ENCODE results near the gene PDLIM7.

The PDLIM7 gene

DNA sequence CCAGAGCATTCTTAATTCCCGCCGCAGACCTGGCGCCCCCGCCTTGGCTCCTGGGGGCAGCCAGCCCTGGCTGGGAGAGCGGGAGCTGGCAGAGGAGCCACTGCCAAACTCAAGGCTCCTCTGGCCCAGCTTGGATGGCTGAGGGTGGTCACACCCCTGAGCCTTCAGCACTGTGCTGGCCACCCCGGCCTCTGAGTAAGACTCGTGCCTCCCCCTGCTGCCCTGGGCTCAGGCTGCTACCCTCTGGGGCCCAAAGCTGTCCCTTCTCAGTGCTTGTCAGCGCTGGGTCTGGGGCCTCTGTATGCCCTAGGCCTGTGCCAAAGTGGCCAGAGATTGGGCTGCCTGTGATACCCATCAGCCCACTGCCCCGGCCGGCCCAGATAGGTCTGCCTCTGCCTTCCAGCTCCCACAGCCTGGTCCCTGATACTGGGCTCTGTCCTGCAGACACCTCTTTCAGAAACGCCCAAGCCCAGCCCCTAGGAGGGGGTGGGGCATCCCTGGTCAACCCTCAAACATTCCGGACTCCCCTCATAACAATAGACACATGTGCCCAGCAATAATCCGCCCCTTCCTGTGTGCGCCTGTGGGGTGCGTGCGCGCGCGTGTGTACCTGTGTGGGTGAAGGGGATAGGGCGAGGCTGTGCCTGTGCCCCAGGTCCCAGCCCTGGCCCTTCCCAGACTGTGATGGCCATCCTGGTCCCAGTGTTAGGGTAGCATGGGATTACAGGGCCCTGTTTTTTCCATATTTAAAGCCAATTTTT is 55.2 kb downstream of the PDLIM7 start:
- no peak for DNase-seq

DNA sequence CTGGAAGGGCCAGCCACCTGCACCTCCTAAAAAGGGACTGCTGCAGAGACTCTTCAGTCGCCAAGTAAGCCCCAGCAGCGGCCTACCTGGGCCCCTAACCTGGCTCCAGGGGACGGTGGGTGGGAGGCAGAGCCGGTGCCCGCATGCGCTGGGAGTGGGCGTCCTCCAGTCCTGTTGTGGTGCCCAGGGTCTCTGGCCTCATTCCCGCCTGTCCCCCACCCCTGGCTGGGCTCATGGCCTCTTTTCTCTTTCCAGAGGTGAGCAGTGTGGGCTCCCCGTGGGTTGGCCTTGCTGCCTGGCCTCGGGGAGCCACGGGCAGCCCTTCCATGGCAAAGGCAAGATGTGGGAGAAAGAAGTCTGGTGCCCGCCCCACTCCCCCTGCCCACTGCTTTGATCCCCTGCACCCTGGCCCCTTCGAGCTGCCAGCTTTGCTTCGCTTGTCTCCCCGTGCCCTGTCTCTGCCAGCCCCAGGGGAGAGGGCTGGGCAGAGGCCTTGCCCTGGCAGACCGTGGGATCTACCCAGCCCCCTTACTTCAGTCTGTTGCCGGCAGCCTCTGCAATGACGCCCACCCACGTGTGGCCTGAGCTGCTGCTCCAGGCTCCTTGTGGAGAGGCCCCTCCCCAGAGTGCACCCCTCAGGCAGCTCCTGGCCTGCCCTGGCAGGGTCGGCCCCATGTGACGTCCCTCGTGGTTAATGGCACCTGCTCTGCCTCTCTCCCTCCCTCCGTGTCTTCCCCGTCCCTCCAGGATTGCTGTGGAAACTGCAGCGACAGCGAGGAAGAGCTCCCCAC is 56.2 kb downstream of the PDLIM7 start:
- DNase-seq = no peak

DNA sequence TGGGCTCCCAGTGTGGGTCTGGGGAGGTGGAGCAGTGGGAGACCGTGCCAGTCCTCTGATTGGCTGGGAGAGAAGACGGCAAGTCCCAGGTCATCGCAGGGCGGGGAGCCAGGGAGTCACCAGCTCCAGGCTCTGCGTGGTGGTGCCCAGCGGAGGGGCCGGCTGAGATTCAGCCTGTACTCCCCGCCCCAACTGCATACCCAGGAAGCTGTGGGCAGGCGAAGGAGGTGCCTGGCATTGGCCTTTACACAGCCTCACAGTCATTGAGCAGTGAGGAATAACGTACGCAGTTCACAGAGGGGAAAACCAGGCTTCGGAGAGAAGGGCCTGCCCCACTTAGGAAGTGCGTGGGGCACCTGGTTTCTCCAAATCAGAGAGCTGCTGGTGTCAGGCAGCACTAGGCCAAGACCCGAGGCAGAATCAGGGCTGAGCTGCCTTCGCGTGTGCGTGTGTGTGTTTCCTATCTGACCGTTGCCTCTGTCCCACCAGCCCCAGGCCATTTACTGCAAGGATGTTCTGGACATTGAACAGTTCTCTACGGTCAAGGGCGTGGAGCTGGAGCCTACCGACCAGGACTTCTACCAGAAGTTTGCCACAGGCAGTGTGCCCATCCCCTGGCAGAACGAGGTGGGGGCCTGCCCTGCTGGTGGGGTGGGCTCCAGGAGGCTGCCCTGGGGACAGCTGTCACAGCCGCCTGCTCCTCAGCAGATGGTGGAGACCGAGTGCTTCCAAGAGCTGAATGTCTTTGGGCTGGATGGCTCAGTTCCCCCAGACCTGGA is 57.0 kb downstream of the PDLIM7 start:
- no peak for DNase-seq

DNA sequence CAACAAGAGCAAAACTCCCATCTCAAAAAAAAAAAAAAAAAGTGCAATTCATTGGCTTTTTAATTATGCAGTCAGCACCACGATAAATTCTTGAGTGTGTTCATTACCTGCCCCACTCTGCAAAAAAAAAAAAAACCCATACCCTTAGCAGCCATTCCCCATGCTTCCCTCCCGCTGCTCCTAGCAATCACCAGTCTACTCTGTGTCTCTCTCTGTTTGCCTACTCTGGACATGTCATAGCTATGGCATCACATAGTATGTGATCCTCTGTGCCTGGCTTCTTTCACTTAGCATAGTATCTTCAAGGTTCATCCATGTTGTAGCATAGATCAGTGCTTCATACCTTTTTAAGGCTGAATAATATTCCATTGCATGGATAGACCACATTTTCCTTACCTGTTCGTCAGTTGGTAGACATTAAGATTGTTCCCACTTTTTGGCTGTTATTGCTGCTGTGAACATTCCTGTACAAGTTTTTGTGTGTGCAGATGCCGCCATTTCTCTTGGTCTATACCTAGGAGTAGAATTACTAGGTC is 57.8 kb downstream of the PDLIM7 start:
- DNase-seq = no peak

DNA sequence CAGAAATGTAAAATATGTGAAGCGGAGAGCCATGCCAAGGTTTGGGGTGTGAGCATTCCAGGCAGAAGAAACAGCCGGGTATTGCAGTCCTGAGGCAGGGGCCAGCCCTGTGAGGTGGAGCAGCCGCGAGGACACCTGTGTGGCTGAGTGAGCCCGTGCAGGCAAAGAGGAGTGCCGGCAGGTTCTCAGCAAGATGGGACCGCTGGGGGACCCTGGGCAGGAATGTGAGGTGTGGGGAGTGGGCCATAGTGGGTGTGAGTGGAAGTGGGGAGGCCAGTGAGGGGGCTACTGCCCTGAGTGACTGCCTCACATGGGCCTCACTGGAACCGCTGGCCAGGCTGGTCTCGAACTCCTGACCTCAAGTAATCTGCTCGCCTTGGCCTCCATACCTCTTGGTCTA is 58.9 kb downstream of the PDLIM7 start:
- no peak for DNase-seq

DNA sequence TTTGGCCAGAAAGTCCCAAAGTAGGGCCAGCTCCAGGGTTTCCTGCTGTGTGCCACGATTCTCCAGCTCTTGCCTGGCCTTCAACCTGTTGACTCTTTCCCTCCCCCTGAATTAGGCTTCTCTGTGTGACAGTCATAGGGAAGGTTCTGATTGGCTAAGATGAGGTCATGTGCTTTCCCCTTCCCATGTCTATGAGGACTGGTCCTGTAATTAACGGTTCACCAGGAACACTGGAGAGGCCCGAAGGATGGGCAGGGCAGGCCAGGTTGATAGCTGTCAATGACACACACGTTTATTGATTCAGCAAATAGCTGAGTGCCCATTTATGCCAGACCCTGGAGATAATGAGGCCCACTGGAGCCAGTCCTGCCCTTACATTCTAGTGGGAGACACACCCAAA is 59.8 kb downstream of the PDLIM7 start:
- DNase-seq = no peak

DNA sequence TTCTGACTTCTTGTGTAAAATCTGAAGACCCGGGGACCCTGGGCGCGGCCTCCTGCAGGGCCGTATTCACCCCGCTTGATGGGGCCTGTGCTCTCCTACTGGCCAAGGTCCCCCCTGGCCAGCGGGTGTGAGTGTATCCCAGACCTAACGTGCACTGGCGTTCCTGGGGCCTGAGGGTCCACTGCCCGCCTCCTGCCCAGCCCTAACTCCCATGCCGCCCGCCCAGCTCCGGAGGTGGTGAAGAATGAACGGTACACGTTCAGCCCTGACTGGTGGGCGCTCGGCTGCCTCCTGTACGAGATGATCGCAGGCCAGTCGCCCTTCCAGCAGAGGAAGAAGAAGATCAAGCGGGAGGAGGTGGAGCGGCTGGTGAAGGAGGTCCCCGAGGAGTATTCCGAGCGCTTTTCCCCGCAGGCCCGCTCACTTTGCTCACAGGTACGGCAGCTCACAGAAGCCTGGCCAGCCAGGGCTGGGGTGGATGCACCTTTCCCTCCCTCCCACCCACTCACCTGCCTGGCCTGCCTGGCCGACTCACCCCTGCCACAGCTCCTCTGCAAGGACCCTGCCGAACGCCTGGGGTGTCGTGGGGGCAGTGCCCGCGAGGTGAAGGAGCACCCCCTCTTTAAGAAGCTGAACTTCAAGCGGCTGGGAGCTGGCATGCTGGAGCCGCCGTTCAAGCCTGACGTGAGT is 61.4 kb downstream of the PDLIM7 start:
- DNase-seq = no peak

DNA sequence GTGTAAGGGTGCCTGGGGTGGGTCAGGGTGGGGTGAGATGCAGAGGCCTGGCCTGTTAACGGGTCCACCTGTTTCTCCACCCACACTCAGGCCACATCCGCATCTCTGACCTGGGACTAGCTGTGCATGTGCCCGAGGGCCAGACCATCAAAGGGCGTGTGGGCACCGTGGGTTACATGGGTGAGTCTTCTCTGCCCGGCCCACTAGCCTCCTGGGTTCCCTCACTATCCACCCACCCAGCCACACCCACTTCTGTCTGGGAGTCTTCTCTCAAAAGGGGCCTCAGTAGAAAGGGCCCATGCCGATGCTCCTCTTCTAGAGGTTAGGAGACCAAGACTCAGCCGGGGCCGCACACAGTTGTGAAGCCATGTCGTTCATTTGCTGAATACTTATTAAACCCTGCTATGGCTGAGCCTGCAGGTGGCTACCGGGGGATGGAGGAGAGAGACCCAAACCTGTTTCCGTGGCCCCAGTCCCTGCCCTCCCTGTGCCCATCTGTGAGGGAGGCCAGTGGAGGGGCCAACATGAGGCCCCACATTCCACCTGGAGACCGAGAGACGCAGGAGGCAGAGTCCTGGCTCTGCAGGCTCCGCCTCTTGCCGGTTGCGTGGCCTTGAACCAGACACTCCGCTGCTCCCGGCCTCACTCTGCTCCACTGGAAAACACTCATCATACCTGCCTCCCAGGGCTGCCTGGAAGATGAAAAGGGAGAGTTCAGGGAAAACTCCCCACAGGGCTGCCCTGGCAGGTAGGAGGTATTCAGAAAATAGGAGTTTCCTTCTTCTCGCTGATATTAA is 62.3 kb downstream of the PDLIM7 start:
- no peak for DNase-seq

DNA sequence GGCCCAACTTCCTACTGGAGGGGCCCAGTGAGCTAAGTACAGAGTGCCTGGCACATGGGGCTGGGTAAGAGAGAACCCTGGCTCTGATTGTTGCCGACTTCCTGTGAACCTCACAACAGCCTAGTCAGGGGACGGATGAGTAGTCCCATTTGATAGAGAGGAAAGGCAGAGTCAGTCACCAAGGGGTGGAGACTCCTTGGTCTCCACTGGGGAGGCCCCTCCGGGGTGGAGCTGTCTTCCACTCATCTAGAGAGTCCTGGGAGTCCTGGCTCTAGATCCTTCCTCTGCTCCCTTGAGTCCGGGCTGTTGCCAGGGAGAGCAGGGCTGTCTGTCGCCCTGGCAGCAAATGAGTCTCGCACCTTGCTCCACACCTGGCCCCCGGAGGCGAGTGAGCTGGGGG is 63.0 kb downstream of the PDLIM7 start:
- DNase-seq = no peak

DNA sequence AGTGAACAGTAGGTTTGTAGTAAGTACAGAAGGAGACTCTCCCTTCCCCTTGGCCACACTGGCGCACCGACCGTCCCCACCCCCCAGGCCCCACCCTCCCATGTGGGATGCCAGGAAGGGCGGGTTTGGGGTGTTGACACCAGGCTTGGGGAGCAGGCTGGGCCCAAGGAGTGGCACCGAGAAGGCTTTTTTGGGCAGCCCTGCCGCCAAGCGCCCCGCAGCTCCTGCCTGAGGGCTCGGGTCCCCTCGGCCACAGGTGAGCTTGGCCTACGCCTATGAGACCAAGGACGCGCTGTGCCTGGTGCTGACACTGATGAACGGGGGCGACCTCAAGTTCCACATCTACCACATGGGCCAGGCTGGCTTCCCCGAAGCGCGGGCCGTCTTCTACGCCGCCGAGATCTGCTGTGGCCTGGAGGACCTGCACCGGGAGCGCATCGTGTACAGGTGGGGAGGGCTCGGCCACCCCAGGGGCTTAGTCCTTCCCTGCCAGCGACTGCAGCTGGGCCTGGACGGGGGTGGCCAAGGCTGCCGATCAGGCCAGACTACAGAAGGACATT is 63.7 kb downstream of the PDLIM7 start:
- no peak for DNase-seq

Data from SW 1271 (cell line).